Activated naive CD8-positive, alpha-beta T cell treated with anti-CD3 and anti-CD28 coated beads, Interleukin-2, amount 50 U/mL, for 16 hours (primary cell): Measurements from ENCODE around the gene ATG4D.

Experiments used
- DNase-seq: peaks from one replicate; pipeline ENCODE4 v3.0.0-alpha.2; 2020; ENCODE audit warnings: low read depth, low spot score

The ATG4D gene

GRCh38 chr19:10543420-10544241, at the start of gene ATG4D:
Gene ATG4D, plus strand, starts transcription at chr19:10543904. Its CDS starts 187 bp downstream, at chr19:10544091.
- DNase-seq, result peak; percentile 48

- no peak for DNase-seq
Measured at GRCh38 chr19:10497371-10497770, 46.3 kb upstream of the ATG4D start.

- DNase-seq, result no peak
Measured at GRCh38 chr19:10499550-10500246, 44.0 kb upstream of the ATG4D start.

GRCh38 chr19:10500247-10500592, 43.5 kb upstream of the ATG4D start:
- no peak for DNase-seq

GRCh38 chr19:10501971-10502523, 41.7 kb upstream of the ATG4D start:
- no peak for DNase-seq

GRCh38 chr19:10502524-10503001, 41.1 kb upstream of the ATG4D start:
- peak; percentile 79 for DNase-seq

GRCh38 chr19:10503002-10503789, 40.5 kb upstream of the ATG4D start, which contains the start of gene KEAP1:
Gene KEAP1, minus strand, starts transcription at chr19:10503356. Its CDS starts 3,323 bp downstream, at chr19:10500033.
- peak; percentile 12 for DNase-seq

GRCh38 chr19:10505583-10506229, 38.0 kb upstream of the ATG4D start:
- DNase-seq, result peak; percentile 73

GRCh38 chr19:10508036-10508435, 35.7 kb upstream of the ATG4D start:
- DNase-seq, result no peak

- DNase-seq, result no peak
Measured at GRCh38 chr19:10508707-10509106, 35.0 kb upstream of the ATG4D start.

GRCh38 chr19:10510301-10510802, 33.4 kb upstream of the ATG4D start:
- peak; percentile 29 for DNase-seq

GRCh38 chr19:10513223-10513622, 30.5 kb upstream of the ATG4D start:
- DNase-seq, result no peak

GRCh38 chr19:10514211-10515145, 29.2 kb upstream of the ATG4D start:
- peak; percentile 21 for DNase-seq

- DNase-seq, result no peak
Measured at GRCh38 chr19:10516064-10516385, 27.7 kb upstream of the ATG4D start.

- DNase-seq, result no peak
Measured at GRCh38 chr19:10516671-10517286, 26.9 kb upstream of the ATG4D start.

- DNase-seq, result no peak
Measured at GRCh38 chr19:10517361-10517759, 26.3 kb upstream of the ATG4D start, which contains the start of gene S1PR5. Gene S1PR5, minus strand, starts transcription at chr19:10517447. Its CDS starts 2,436 bp downstream, at chr19:10515011.

GRCh38 chr19:10517760-10518443, 25.8 kb upstream of the ATG4D start:
- DNase-seq, result no peak

- no peak for DNase-seq
Measured at GRCh38 chr19:10518444-10519361, 25.0 kb upstream of the ATG4D start.
